ENCODE measurements around the gene NUP155.

DNA sequence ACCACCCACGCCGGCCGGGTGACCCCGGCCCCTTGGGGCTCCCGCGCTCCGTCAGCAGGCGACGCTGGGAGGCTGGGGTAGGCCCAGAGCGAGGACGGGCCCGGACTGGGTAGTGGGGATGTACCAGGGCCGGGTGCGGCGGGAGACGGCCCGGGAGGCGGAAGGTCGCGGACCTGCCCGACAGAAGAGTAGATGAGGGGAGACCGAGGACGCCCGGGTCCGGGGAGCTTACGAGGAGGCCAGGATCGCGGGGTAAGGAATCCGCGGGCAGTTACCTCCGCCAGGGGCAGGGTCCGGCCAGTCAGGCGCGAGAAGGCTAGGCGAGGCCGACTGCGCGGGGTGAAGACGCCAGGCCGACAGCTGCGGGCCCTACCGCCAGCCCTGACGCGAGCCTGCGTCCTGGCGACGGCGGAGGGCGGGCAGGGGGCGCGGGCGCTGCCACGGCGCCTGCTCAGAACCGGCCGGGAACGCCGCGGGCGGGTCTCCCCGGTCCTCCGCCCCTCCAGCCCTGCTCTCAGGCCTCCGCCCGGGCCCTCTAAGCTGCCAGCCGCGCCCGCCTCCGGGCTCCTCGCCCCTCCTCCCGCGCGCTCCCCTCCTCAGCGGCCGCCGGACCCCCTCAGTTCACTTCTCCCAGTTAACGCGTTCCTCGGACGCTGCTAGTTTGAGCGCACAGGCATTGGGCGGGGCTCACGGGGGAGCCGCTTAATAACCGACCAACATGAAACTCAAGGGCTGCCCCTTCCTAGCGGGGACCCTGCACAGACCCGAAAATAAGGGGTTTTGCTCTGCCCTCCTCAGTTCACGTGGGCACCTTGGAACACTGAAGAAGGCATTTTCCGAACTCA, 121.7 kb downstream of the NUP155 start, which contains the start of gene CPLANE1:
- TF ChIP-seq, protein P1, sequence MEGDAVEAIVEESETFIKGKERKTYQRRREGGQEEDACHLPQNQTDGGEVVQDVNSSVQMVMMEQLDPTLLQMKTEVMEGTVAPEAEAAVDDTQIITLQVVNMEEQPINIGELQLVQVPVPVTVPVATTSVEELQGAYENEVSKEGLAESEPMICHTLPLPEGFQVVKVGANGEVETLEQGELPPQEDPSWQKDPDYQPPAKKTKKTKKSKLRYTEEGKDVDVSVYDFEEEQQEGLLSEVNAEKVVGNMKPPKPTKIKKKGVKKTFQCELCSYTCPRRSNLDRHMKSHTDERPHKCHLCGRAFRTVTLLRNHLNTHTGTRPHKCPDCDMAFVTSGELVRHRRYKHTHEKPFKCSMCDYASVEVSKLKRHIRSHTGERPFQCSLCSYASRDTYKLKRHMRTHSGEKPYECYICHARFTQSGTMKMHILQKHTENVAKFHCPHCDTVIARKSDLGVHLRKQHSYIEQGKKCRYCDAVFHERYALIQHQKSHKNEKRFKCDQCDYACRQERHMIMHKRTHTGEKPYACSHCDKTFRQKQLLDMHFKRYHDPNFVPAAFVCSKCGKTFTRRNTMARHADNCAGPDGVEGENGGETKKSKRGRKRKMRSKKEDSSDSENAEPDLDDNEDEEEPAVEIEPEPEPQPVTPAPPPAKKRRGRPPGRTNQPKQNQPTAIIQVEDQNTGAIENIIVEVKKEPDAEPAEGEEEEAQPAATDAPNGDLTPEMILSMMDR (IDR thresholded peaks at IDR 0.05; ENCODE audit: low read depth, low read length, poor library complexity, severe bottlenecking), result peak; percentile 13
- peak; percentile 85; the same call in 1 of the 2 replicates for TF ChIP-seq EZH2phosphoT487 (IDR thresholded peaks at IDR 0.05; ENCODE audit: borderline replicate concordance, low read length)

All from DOHH2 (cell line).